SW480 (cell line): ENCODE data around the gene OBSCN.
"Not testable (repeated sequence)": the region's sequence is repeated elsewhere in the genome, so short reads cannot be mapped to it uniquely, and the experiment has no call there.

Experiments used
- DNase-seq: peaks from one replicate; pipeline ENCODE4 v3.0.0-alpha.2; 2016; ENCODE audit warnings: low spot score

OBSCN gene

DNA sequence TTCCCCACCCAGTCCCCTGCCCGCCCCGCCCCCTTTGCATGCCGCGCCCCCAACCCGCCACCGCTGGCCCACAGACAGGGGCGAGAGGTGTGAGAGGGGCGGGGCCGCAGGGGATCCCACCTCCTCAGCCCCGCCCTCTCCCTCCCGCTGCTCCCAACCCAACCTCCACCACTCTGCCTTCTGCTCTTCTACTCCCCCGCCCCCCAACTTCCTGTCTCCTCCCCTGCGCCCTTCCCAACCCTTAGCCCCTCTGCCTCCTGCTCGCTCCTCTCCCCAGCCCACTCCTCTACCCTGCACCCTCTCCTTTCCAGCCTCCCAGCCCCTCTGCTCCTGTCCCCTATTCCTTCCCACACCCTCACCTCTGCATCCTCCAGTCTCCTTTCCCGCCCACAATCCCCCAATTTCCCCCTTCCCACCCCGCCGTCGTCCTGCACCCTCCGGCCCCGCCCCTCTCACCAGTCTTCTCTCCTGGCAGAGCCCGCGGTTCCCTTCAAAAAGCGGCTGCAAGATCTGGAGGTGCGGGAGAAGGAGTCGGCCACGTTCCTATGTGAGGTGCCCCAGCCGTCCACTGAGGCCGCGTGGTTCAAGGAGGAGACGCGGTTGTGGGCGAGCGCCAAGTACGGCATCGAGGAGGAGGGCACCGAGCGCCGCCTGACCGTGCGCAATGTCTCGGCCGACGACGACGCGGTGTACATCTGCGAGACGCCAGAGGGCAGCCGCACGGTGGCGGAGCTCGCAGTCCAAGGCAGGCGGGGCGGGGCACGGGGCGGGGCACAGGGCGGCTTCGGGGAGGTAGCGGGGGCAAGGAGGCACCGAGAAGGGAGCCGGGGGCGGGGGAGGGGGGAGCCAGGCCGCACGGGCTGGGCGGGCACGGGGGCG lies 5.4 kb downstream of the OBSCN start:
- DNase-seq = peak; percentile 71

DNA sequence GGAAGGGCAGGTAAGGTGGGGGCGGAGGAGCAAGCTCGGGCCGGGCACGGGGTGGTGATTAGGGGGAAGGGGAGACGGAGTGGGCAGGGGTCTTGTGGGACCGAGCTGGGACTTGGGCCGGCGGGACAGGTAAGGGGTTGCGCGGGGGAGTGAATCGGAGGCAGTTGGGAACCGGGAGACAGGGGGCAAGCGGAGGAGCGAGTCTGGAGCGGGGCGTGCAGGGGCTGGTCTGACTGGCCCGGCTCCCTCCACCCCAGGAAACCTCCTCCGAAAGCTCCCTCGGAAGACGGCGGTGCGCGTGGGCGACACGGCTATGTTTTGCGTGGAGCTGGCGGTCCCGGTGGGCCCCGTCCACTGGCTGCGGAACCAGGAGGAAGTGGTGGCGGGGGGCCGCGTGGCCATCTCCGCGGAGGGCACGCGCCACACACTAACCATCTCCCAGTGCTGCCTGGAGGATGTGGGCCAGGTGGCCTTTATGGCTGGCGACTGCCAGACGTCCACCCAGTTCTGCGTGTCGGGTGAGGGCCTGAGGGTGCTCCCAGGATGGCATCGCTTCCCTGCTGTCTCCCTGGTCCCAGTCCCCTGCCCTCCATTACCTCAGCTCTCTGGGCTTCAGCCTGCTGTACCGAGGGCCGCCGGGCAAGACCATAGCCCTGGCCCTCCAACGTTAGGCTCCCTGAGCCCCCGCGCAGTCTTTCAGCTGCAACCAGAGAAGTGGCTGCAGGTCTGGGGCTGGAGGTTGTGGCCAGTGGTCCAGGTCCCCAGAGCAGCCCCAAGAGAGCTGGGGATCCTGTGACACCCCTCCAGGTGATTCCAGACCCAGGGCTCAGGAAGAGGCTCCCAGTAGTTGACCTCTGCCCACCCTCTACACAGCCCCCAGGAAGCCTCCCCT lies 6.3 kb downstream of the OBSCN start:
- DNase-seq = no peak

DNA sequence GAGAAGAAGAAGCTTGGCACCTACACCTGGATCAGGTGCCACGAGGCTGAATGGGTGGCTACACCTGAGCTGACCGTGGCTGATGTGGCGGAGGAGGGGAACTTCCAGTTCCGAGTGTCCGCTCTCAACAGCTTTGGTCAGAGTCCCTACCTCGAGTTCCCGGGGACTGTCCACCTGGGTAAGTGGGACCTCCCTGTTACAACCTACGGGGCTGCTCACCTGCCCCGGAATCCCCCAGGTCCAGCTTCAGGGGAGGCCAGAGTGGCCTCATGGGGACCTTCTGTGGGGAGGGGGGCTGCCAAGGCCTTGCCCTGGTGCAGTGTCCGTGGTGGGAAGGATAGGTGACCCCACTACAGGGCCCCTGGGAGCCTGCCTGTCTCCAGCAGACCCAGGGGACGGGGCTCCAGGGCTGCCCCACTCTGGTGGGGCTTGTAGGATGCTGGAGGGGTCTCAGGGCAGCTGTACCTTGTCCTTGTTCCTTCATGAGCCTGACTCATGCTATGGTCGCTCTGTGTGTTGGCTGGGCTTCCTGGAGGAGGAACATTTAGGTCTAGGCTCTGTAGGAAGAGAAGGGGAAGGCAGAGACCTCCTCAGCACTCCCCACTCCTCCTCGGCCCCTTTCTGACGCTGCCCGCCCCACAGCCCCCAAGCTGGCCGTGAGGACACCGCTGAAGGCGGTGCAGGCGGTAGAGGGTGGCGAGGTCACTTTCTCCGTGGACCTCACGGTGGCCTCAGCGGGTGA lies 7.2 kb downstream of the OBSCN start:
- DNase-seq = no peak

DNA sequence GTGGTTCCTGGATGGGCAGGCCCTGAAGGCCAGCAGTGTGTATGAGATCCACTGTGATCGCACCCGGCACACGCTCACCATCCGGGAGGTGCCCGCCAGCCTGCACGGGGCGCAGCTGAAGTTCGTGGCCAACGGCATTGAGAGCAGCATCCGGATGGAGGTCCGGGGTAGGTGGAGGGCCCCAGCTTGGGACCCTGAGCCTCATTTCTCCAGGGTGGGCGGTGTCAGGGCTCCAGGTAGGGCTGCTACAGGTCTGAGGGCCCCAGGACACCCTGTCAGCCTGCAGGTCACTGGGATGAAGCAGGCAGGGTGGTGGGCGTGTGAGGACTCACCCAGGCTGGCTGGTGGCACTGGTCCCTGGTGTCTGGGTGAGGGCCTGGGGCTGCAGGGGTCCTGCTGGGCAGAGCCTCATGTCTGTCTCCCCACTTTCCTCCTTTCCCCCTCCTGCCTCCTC lies 7.8 kb downstream of the OBSCN start:
- no peak for DNase-seq

DNA sequence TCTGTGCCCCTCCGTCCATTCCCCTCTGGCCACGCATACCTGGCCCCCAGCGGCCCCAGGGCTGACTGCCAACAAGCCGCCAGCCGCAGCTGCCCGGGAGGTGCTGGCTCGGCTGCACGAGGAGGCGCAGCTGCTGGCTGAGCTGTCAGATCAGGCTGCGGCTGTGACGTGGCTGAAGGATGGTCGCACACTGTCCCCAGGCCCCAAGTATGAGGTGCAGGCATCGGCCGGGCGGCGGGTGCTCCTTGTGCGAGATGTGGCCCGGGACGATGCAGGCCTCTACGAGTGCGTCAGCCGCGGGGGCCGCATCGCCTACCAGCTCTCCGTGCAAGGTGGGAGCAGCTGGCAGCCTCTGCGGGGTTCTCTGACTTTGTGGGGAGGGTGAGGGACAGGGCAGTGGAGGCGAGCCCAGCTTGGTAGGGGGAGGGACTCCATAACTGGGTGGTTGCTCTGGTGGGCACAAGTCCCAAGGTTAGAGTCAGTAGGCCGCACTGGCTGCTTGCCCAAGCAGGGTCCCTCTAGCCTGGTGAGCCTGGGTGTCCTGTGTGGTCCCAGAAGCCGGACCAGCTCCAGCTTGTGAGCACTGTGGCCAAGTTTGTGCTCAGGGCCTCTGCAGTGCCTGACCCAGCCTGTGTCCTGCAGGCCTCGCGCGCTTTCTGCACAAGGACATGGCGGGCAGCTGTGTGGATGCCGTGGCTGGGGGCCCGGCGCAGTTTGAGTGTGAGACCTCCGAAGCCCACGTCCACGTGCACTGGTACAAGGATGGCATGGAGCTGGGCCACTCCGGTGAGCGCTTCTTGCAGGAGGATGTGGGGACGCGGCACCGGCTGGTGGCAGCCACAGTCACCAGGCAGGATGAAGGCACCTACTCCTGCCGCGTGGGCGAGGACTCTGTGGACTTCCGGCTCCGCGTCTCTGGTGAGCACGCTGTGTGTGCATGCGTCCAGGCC lies 8.8 kb downstream of the OBSCN start:
- DNase-seq = no peak

DNA sequence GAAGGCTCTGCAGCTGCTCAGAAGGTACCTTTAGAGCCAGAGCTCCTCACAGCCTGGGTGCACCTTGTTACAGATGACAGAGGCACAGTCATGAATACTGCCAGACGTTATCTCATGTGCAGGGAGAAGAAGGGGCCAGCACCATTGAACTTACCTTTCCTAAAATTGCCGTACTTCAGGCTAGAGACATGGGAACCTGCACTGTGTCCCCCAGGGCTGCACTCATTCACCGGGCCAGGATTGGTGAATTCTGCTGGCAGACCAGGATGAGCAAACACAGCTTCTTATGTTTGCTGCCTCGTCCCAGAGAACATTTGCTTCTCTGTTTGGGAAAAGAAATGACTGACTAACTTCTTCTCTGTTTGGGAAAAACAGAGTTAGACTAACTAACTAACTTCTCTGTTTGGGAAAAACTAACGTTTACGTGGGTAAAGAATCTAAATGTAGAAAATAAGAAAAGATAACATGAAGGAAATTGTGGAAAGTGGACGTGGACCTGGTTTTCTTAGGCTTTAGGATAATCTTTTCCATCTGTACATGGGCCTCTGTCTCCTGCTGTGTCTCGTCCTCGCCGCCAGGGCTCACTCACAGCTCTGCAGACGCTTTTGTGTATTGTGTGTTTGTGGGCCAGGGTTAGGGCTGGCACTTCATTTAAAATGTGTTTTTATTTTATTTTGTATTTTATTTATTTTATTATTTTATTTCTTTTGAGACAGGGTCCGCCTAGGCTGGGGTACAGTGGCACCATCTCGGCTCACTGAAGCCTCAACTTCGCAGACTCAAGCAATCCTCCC lies 9.9 kb downstream of the OBSCN start:
- DNase-seq = no peak

DNA sequence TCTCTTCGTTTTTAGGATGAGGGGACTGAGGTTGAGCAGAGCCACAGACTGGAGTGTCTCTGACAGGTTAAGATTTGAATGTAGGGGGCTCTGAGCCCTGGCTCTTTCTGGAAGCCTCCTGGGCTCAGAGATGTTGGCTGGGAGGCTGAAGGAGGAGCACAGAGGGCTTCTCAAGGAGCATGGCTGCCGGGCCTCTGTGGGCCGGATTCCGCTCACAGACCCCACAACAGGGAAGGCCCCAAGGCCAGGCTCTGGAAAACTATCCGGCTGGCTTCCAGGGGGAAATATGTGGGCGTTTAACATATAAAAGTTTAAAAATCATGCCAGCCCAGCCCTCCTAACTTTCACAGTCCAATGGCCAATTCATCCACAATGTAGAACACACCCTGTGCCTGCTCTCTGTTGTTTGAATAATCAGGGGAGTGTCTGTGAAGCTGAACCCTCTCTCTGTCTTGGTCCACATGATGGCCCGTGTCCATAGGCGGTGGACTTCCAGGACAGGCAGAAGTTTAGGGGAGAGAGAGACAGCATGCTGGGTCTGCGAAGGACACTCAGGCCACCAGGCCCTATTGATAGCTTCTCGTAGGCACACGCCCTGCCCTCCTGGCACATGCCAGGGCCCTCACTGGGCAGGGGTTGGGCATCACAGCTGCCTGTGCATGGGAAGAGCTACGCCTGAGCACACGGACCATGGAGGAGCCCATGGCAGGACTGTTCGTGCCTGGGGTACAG lies 10.8 kb downstream of the OBSCN start:
- no peak for DNase-seq

DNA sequence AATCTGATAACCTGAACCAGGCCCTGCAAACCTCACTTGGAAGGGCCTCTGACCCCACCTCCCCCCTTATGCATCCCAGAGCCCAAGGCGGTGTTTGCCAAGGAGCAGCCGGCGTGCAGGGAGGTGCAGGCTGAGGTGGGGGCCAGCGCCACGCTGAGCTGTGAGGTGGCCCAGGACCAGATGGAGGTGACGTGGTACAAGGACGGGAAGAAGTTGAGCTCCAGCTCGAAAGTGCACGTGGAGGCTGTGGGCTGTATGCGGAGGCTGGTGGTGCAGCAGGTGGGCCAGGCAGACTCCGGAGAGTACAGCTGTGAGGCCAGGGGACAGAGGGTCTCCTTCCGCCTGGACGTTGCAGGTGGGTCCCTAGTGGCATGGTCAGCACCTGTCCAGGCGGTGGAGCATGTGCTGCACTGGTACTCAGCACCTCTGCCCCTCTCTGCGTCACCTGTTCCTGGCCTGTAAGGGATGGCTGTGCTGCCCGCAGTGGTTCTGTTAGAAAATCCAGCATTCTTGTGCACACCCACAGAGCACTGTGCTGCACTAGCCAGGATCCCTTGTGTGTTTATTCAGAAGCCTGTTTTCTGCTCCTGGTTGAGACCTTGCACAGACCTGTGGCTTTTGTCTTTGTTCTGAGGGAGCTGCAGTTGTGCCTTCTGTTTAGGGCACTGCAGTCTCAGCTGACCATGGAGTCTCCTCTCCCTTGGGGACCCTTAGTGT lies 11.6 kb downstream of the OBSCN start:
- DNase-seq = no peak

DNA sequence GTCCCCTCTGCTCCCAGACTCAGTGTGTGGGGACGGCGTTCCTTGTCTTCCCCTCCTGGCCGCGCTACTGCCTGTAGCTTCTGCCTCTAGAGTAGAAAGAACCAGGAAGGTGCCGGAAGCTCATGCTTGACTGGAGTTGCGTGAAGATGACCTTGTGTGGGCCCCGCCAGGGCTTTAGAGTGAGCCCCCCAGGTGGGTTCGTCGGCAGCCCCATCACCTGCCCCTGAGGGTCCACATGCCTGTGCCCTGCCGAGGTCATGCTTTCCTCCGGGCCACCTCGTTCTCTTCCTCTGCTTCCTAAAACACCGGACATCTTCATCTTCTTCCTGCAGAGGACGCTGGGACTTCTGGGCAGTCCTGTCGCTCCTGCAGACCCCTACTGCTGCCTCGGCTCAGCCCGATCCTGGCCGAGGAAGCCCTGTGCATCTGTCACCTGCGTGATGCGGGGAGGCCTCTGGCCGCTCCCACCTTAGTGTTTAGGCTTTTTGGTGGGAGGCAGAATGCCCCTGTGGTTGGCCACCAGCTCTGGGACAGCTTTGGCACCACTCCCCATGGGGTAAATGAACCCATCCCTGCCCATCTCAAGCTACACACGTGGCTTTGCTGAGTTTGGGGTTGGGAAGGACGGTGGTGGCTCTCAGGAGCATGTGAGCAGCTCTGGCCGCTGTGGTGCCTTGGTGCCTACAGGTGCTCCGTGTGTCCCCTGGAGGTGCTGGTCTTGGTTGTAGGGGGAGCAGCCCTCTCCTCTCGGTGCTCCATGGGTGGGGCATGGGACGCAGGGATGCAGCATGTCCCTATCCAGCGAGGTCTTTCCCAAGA lies 12.3 kb downstream of the OBSCN start:
- DNase-seq = no peak

DNA sequence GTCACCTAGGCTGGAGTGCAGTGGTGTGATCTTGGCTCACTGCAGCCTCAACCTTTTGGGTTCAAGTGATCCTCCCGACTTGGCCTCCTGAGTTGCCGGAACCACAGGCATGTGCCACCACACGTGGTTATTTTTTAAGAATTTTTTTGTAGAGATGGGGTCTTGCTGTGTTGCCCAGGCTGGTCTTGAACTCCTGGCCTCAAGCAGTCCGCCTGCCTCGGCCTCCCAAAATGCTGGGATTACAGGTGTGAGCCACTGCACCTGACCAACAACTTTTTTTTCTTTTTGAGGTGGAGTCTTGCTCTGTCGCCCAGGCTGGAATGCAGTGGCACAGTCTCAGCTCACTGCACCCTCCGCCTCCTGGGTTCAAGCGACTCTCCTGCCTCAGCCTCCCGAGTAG lies 13.3 kb downstream of the OBSCN start:
- DNase-seq = not testable (repeated sequence)

DNA sequence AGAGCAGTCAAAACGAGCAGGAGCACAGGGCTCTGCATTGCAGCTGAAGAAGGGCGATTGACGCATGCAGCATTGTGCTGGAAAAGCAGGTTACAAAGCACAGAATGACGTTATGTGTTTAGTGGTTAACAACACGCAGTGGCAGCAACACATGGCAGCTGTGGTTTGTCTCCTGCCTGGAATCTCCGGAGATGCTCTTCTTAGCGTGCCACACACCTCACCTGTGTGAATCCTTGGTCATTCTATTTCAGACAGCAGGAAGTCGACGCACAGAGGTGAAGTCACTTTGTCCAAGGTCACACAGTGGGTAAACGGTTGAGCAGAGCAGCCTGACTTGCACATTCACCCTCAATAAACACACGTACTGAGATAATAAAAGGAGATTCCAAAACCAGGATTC lies 14.7 kb downstream of the OBSCN start:
- DNase-seq = peak; percentile 58

DNA sequence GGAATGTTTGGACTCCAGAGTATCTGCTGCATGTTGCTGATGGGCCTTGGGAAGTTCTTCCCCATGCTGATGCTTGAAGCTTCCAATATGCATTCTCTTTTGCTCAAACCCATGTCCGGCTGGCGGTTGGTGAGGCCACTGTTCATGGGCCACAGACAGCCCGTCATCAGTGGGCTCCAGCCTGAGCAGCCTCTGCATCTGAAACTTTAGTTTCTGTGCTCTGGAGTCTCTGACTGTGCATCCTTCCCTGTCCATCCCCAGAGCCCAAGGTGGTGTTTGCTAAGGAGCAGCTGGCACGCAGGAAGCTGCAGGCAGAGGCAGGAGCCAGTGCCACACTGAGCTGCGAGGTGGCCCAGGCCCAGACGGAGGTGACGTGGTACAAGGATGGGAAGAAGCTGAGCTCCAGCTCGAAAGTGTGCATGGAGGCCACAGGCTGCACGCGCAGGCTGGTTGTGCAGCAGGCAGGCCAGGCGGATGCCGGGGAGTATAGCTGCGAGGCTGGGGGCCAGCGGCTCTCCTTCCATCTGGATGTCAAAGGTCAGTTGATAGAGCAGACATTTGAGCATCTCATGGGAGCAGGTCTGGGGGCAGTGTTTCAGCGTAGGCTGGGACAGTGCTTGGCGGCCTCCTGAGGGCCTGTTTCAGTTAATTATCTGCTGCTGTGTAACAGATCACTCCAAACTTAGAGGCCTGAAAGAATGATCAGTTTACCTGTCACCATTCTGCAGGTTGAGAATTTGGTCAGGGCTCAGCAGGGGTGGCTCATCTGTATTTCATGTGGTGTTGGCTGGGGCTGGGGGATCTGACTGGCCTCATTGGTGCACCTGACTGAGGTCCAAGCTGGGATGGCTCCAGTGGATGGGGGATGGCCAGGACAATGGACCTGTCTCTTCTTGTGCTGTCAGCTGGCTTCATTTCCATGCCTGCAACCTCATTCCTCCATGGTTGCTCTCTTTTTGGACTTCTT lies 16.6 kb downstream of the OBSCN start:
- no peak for DNase-seq

DNA sequence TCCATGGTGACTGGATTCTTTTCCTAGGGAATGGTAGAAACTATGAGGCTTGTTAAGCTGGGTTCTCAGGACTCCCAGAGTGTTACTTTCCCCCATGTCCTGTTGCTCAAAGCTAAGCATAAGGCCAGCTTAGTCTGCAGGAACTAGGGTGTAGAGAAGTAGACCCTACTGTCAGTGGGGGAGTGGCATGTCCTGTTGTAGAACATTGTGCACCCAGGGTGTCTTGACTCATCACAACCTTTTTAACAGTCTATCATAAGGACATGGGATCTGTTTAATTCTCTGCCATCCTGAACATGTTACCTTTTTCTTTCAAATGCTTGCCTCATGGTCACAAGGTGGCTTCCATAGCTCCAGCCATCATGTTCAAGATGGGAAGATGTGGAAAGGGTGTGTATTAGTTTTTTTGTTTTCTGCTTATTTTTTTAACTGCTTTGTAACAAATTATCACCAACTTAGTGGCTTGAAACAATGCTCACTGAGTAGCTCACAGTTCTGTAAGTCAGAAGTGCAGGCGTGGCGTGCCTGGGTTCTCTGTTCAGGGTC lies 17.4 kb downstream of the OBSCN start:
- no peak for DNase-seq

DNA sequence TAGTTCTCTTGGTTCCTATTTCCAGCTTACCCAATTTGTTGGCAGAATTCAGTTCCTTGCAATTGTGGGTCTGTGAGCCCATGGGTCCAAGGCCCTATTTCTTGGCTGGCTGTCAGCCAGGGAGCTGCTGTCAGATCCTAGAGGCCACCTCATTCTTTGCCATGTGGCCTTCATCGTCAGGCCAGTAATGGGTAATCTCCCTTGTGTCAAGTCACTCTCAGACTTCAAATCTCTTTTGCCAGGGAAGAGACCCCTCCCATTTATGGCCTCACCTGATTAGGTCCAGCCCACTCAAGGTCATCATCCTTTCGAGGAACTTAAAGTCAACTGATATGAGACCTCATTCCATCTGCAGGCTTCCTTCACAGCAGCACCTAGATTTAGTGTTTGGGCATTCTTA lies 17.9 kb downstream of the OBSCN start:
- DNase-seq = no peak

DNA sequence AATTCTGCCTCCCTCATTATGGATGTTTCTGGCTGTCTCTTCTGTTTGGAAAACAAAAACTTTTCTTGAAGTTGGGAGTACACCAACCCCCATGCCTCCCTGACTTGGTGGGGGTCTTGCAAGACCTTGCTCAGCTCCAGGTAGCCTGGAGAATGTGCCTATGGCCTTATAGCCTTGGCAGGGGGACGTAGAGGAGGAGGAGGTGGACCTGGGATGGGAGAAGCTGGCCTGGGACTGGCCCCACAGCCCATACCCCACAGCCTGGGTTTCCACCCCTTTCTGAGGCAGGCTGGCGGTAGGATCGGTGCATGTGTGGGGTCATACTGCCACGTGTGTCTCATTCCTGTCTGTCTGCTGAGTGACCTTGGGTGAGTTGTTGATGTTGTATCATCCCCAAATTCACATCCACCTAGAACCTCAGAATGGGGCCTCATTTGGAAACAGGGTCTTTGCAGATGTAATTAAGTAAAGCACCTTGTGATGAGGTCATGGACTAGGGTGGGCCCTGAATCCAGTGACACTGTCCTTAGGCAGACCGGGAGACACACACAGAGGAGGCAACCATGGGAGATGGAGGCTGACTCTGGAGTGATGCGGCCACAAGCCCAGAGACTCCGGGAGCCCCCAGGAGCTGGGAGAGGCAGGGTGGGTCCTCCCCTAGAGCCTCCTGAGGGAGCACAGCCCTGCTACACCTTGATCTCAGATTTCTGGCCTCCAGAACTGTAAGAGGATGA lies 18.5 kb downstream of the OBSCN start:
- DNase-seq = no peak
